NT2/D1 (cell line): Measurements from ENCODE around the gene DYNC1LI2.

Source experiments
- DNase-seq: peaks from one replicate; pipeline ENCODE4 v3.0.0-alpha.2; 2011; ENCODE audit warnings: low read depth, low spot score
- H3K27me3 ChIP-seq: 2 replicates; pipeline ENCODE4 v1.6.0; 2011; ENCODE audit warnings: mild to moderate bottlenecking; ENCODE audit not compliant: insufficient read length, insufficient read depth
- H3K36me3 ChIP-seq: 2 replicates; pipeline ENCODE4 v1.6.1; 2011; ENCODE audit warnings: mild to moderate bottlenecking, low read length, mixed read lengths; ENCODE audit not compliant: insufficient read depth, insufficient read length
- H3K4me1 ChIP-seq: 2 replicates; pipeline ENCODE4 v1.5.1; 2011; ENCODE audit not compliant: insufficient read depth, insufficient read length
- H3K4me3 ChIP-seq: 2 replicates; pipeline ENCODE4 v1.5.1; 2011; ENCODE audit warnings: low read depth; ENCODE audit not compliant: insufficient read length
- H3K9ac ChIP-seq: 2 replicates; pipeline ENCODE4 v1.6.0; 2011; ENCODE audit warnings: low read depth; ENCODE audit not compliant: insufficient read length
- H3K9me3 ChIP-seq: 2 replicates; pipeline ENCODE4 v1.5.1; 2011; ENCODE audit warnings: mild to moderate bottlenecking, low read length; ENCODE audit not compliant: insufficient read depth
- SUZ12 ChIP-seq: IDR thresholded peaks from 2 replicates; pipeline ENCODE4 v1.6.1; 2011; ENCODE audit not compliant: insufficient read length, insufficient read depth; ENCODE audit errors: extremely low read depth
- YY1 ChIP-seq: IDR thresholded peaks from 2 replicates; pipeline ENCODE4 v1.6.1; 2011; ENCODE audit not compliant: insufficient read length, insufficient read depth
- ZNF274 ChIP-seq: IDR thresholded peaks from 2 replicates; pipeline ENCODE4 v1.6.1; 2011; ENCODE audit warnings: mild to moderate bottlenecking, low read depth, low read length

Gene DYNC1LI2

GRCh38 chr16:66714654-66715307, 36.6 kb downstream of the DYNC1LI2 start:
- H3K9me3 ChIP-seq, result no peaks in the 10 kb centered on the region; the same call in 1 of the 2 replicates
- no peaks in the 10 kb centered on the region for H3K27me3 ChIP-seq
- H3K4me1 ChIP-seq, result no peaks in the 10 kb centered on the region
- TF ChIP-seq SUZ12 (no peak), ZNF274 (no peak), YY1 (no peak)
- H3K4me3 ChIP-seq, result no peak overlapping the region
- DNase-seq, result no peak
- no peak overlapping the region for H3K9ac ChIP-seq
- peaks cover 7% of the 10 kb centered on the region for H3K36me3 ChIP-seq

DNA sequence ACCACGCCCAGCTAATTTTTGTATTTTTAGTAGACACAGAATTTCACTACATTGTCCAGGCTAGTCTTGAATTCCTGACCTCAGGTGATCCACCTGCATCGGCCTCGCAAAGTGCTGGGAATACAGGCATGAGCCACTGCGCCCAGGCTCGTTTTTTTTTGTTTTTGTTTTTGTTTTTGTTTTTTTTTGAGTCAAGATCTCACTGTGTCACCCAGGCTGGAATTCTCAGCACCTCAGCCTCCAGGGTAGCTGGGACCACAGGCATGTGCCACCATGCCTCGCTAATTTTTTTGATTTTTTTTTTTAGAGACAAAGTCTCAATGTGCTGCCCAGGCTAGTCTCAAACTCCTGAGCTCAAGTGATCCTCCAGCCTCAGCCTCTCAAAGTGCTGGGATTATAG, 37.3 kb downstream of the DYNC1LI2 start:
- no peaks in the 10 kb centered on the region for H3K27me3 ChIP-seq
- TF ChIP-seq SUZ12, result no peak
- no peak for TF ChIP-seq ZNF274
- no peak for TF ChIP-seq YY1

DNA sequence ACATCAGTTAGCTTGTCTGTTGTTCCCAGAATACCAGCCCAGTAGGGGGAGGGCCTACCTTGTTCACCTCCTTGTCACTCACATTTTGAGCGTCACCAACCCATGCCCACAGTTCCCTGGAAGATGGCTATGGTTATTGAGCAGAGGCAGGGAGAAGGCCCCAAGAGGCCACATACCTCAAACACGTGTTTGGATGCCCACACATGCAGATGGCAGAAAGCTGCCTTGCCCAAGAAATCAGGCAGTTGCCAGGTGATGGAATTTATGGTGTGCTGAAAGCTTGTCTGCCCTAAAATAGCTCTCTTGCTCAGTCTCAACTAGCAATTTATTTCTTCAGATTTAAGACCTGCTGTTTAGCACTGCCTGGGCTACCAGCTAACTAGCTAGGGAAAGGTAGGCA, 38.3 kb downstream of the DYNC1LI2 start:
- Histone ChIP-seq H3K36me3 (no peaks in the 10 kb centered on the region), H3K9me3 (no peaks in the 10 kb centered on the region; the same call in 1 of the 2 replicates), H3K27me3 (no peaks in the 10 kb centered on the region), H3K4me3 (no peak overlapping the region), H3K4me1 (no peaks in the 10 kb centered on the region), H3K9ac (no peak overlapping the region)
- TF ChIP-seq YY1, result no peak
- TF ChIP-seq SUZ12, result no peak
- no peak for TF ChIP-seq ZNF274
- DNase-seq, result no peak

More for the DNA sequence above, 37.3 kb downstream of the DYNC1LI2 start:
- no peak overlapping the region for H3K4me3 ChIP-seq
- no peak overlapping the region for H3K9ac ChIP-seq
- DNase-seq, result no peak
- H3K36me3 ChIP-seq, result peaks cover under 1% of the 10 kb centered on the region
- no peaks in the 10 kb centered on the region for H3K4me1 ChIP-seq
- H3K9me3 ChIP-seq, result no peaks in the 10 kb centered on the region; the same call in 1 of the 2 replicates

GRCh38 chr16:66712512-66712911, 38.9 kb downstream of the DYNC1LI2 start:
- H3K9ac ChIP-seq, result no peak overlapping the region
- no peak overlapping the region for H3K4me3 ChIP-seq
- no peak for TF ChIP-seq SUZ12
- no peak for TF ChIP-seq YY1
- no peak for TF ChIP-seq ZNF274
- no peaks in the 10 kb centered on the region; the same call in 1 of the 2 replicates for H3K9me3 ChIP-seq
- H3K27me3 ChIP-seq, result no peaks in the 10 kb centered on the region
- DNase-seq, result no peak
- no peaks in the 10 kb centered on the region for H3K36me3 ChIP-seq
- H3K4me1 ChIP-seq, result no peaks in the 10 kb centered on the region

- Histone ChIP-seq H3K9me3 (no peaks in the 10 kb centered on the region; the same call in 1 of the 2 replicates), H3K36me3 (no peaks in the 10 kb centered on the region), H3K4me1 (no peaks in the 10 kb centered on the region), H3K9ac (no peak overlapping the region), H3K27me3 (no peaks in the 10 kb centered on the region), H3K4me3 (no peak overlapping the region)
- TF ChIP-seq ZNF274 (no peak), YY1 (no peak), SUZ12 (no peak)
- DNase-seq, result no peak
These were observed 39.8 kb downstream of the DYNC1LI2 start for GRCh38 chr16:66711581-66711980.

- TF ChIP-seq YY1 (no peak), ZNF274 (no peak), SUZ12 (no peak)
- Histone ChIP-seq H3K9ac (peak overlapping the region; percentile 26), H3K27me3 (no peaks in the 10 kb centered on the region), H3K4me1 (peaks cover 3% of the 10 kb centered on the region), H3K36me3 (no peaks in the 10 kb centered on the region), H3K9me3 (no peaks in the 10 kb centered on the region; the same call in 1 of the 2 replicates), H3K4me3 (no peak overlapping the region)
- DNase-seq, result no peak
These were observed 44.9 kb downstream of the DYNC1LI2 start for GRCh38 chr16:66706506-66706880.

DNA sequence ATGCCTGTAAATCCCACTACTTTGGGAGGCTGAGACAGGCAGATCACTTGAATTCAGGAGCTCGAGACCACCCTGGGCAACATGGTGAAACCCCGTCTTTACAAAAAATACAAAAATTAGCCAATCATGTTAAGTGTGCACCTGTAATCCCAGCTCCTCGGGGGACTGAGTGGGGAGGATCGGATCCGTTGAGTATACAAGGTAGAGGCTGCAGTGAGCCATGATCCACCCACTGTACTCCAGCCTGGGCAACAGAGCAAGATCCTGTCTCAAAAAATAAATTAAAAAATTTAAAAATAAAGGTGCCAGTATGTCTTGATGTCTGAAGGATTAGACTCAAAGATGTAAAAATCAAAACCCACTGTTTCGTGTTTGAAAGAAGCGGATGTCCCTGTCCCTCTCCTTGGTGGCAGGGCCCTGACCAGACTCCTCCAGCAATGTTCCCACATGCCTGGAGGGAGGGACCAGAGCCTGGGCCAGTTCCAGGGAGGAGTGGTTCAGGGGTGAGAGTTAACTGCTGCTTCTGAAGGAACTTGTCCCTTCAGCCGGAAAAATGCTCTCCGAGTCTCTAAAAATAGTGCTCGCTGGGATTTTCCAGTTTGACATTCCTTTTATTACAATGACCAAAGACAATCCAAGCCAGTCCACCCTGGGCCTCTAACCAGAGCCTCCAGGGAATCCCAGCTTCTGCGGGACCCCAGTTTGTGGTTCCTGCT, 45.5 kb downstream of the DYNC1LI2 start:
- peaks cover 3% of the 10 kb centered on the region for H3K4me1 ChIP-seq
- TF ChIP-seq ZNF274 (no peak), SUZ12 (no peak), YY1 (no peak)
- no peaks in the 10 kb centered on the region for H3K36me3 ChIP-seq
- H3K4me3 ChIP-seq, result no peak overlapping the region
- H3K9ac ChIP-seq, result no peak overlapping the region
- H3K9me3 ChIP-seq, result no peaks in the 10 kb centered on the region
- no peak for DNase-seq
- H3K27me3 ChIP-seq, result no peaks in the 10 kb centered on the region
